Measurements from ENCODE around the gene SELENOI.
"Not testable (repeated sequence)": the region's sequence is repeated elsewhere in the genome, so short reads cannot be mapped to it uniquely, and the experiment has no call there.

Gene SELENOI

GRCh38 chr2:26327291-26328272 is 18.4 kb upstream of the SELENOI start:
- DNase-seq, result peak; percentile 24

GRCh38 chr2:26329083-26329482 is 16.9 kb upstream of the SELENOI start:
- DNase-seq, result not testable (repeated sequence)

GRCh38 chr2:26330114-26330549 is 15.8 kb upstream of the SELENOI start:
- peak; percentile 70 for DNase-seq

- DNase-seq, result peak; percentile 20
Observed at GRCh38 chr2:26330604-26331003, 15.3 kb upstream of the SELENOI start.

DNA sequence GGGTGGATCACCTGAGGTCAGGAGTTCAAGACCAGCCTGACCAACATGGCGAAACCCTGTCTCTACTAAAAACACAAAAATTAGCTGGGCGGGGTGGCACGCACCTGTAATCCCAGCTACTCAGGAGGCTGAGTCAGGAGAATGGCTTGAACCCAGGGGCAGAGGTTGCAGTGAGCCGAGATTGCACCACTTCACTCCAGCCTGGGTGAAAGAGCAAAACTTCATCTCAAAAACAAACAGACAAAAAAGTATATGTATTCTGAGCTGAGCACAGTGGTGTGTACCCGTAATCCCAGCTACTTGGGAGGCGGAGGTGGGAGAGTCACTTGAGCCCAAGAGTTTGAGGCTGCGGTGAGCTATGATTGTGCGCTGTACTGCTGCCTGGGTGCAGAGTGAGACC is 14.6 kb upstream of the SELENOI start:
- not testable (repeated sequence) for DNase-seq

DNA sequence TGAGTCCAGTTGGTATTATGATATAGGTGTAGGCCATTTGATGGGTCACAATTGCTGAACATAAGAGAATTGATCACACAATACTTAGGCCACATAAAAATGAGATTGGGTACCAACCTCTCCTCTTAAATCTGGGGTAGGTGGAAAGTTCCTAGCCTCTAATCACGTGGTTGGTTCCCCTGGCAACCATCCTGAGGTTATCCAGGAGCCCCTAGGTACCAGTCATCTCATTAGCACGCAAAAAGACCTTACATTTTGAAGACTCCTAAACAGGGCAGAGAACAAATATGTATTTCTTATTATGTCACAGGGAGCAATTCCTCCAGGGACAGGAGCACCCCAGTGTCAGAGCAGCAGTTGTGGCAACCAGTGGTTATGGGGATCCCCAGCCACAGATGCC is 12.7 kb upstream of the SELENOI start:
- DNase-seq, result no peak

- DNase-seq, result no peak
Observed at GRCh38 chr2:26335231-26335630, 10.7 kb upstream of the SELENOI start.

- no peak for DNase-seq
Observed at GRCh38 chr2:26336719-26337118, 9.2 kb upstream of the SELENOI start.

DNA sequence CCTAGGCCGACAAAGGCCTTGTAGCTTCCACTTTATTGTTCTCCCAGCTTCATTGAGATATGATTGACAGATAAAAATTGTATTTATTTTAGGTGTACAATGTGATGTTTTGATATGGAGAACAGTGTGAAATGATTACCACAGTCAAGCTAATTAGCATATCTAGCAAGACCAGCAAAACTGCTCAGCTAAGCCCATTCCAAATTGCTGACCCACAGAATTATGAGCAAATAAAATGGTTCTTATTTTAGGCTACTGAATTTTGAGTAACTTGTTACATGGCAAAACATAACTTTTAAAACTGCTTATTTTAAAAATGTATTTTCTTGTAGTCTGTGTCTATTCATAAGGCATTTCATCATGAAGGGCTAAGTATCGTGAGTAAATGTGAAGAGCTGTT is 8.6 kb upstream of the SELENOI start:
- no peak for DNase-seq

GRCh38 chr2:26340831-26341230 is 5.1 kb upstream of the SELENOI start:
- DNase-seq, result no peak

DNA sequence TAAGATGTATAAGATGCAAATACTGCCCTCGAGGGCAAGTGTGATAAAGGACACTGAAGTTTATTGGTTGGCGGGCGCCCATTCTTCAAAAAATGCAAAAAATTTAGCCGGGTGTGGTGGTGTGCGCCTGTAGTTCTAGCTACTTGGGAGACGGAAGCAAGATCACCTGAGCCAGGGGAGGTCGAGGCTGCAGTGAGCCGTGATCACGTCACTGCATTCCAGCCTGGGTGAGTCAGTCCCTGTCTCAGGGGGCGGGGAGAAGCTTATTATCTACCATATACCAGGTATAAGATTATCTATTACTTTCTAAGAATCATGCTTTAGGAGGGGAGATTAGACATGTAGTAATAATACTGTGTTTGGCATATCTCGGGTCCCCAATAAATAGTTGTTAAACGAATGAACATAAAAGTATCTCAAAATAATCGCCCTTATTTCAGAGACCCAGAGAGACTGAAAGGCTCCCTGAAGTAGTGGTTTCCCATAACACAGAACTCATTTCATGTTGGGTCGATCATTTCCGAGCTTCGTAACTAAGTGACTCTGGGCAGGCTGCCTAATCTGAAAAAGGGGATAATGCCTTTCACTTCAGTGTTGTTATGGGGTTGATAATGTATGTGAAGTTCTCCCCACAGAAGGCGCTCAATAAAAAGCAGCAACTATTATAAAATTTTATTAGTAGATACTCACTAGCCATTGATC is 1.2 kb upstream of the SELENOI start:
- peak; percentile 18 for DNase-seq

- no peak for DNase-seq
Observed at GRCh38 chr2:26345283-26345544, 729 bp upstream of the SELENOI start.

DNA sequence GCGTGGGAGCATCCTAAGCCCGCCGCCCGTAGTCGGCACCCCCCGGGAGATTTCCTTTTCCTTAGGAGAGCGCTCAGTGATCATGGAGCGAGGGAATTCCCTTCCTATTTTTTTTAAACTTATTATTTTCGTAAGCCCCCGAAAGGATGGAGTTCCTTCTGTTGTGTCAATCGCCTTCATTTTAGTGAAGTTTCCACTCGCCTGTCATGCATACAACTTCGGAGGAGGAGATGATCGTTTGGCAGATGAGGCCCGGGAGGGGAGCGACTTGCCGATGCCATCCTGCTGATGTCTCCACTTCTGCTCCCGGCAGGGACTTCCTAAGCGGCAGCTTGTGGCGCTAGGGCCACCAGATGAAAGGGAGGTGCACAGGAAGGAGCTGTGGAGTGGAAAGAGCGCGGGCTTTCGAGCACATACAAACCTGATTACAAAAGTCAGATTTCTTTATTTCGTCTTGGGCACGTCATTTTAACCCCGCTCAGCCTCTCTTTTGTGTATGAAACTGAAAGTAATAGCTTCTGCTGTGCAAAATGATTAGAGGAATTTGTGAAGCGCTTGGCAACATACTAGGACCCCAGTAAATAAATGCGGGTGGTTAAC is 611 bp downstream of the SELENOI start, which contains the start of gene ADGRF3:
ADGRF3 (minus strand) TSS at position 336 of the 600 bp plus-strand sequence. CDS start 555 bp downstream, outside the sequence.
- peak; percentile 25 for DNase-seq

DNA sequence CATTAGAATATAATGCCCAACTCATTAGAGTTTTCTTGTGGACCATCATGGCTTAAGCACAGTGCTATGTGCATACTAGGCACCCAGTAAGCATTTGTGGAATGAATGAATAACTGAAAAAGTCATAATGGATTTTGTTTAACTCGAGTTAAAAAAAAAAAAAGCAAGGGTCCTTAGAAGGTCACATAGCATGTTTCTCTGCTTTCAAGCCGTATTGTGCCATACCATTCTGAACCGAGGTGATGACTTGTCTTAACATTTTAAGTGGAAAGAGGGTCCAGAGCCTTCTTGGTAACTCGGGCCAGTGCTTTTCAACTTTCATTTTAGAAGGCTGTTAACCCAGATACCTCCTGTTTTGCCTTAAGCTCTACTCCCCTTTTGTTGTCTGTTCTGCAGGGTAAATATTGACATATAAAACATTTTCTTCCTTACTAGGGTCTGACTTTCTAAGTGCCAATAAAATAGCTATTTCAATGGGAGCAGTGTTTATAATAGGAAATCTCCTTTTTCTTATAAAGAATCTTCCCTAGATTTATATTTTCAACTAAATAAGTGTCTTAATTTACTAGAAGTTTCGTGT is 1.4 kb downstream of the SELENOI start:
- peak; percentile 17 for DNase-seq

DNA sequence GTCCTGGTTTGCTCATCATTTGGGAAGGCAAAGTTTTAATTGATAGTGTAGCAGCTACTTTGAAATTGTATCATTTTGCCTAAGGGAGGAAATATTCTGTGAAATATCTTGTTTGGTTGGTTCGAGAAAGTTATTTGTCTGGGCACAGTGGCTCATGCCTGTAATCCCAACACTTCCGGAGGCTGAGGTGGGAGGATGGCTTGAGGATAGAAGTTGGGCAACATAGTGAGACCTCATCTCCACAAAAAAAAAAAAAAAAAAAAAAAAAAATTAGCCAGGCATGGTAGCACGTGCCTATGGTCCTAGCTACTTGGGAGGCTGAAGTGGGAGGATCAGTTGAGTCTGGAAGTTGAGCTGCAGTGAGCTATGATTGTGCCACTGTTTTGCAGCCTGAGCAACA is 3.7 kb downstream of the SELENOI start:
- no peak for DNase-seq

DNA sequence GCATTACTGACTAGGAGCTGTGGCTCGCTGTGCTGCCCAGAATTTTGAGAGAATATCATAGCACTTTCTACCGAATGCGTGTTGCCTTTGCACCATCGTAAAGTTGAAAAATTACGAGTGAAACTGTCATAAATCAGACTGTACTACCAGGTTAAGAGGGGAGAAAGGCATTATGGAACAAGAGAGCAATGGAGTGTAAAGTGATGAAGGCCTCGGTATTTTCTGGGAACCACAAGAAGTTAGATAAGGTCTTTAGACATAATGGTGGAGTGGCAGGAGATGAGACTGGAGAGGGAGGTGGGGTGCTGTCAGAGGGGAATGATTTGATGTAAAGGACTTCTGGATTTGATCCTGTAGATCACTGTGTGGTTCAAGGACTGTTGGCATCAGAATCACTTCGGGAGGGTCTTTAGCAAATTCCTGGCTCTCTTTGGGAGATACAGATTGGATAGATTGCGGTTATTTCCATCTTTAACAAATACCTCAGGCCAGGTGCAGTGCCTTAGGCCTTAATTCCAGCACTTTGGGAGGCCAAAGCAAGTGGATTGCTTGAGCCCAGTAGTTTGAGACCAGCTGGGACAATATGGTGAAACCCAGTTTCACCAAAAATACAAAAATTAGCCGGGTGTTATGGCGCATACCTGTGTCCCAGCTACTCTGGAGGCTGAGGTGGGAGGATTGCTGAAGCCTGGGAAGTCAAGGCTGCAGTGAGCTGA is 5.6 kb downstream of the SELENOI start:
- DNase-seq, result no peak

DNA sequence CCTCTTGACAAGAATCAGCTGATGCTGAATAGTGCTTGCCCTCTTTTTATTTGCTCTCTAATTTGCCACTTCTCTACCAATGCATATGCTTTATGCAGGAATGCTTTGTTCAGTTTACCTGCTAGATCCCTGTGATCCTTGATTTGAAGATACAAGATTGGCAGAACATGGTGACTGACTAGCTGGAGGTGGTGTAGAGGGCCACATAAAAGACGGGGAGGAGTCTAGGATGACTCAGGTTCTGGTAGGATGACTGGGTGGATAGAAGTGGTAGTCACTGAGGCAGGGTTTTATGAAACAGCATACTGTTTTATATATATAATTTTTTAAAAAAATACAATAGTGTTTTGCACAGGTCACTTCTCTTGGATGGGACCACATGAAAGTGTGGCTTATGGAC is 6.9 kb downstream of the SELENOI start:
- DNase-seq, result no peak

DNA sequence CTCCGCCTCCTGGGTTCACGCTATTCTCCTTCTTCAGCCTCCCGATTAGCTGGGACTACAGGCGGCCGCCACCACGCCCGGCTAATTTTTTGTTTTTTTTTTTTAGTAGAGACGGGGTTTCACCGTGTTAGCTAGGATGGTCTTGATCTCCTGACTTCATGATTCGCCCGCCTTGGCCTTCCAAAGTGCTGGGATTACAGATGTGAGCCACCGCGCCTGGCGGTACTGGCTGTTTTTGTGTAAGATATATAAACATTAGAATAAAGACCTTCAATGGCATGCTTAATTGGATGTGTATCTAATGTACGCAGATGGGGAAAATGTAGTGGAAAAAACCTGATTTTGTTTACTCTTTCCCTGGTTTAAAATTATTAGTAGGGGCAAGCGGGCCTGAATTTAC is 8.5 kb downstream of the SELENOI start:
- DNase-seq, result not testable (repeated sequence)

DNA sequence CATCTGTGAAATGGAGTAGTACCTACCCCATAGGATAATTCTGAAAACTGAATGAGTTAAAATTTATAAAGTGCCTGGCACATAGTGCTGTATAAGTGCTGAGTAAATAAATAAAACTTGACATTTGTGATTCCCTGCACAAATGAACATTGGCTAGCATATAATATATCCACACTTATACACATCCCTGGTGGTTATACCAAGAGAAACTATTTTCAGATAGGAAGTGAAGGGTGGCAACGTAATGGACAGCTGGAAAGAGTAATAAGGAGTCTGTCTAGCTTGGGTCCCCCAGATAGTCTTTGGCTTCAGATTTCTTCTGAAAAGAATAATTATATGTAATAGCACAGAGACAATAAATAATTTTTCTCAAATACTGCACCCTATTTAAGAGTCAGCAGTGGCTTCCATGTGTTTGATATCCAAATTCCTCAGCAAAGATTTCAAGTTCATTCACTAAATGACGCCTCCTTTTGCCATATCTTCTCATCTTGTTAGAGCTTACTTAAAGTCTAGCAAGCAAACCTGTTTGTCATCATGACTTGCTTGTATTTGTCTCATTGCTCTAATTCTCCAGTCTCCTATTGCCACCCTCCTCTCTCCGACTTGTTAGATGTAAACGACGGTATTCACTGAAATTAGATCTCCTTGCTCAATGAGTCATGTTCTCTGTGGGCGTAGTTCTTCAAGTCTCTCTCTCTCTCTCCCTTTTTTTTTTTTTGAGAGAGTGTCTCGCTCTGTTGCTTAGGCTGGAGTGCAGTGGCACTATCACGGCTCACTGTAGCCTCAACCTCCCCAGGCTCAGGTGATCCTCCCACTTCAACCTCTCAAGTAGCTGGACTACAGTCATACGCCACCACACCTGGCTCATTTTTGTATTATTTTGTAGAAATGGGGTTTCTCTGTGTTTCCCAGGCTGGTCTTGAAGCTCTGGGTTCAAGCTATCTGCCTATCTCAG is 9.4 kb downstream of the SELENOI start:
- DNase-seq, result peak; percentile 89

DNA sequence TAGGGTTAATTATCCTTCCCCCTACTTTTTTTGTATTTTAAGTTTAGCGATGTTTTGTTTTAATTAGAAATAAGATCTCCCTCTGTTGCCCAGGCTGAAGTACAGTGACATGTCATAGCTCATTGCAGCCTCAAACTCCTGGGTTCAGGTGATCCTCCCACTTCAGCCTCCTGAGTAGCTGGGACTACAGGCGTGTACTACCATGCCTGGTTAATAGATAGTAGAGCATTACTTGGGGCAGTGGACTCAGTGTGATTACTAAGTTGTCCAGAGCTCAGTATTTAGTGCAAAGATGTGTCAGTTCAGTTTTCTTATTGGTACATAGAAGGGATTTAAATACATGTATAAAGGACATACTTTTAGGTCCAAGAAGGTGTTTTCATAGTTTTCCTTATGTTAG is 10.2 kb downstream of the SELENOI start:
- no peak for DNase-seq

- no peak for DNase-seq
Observed at GRCh38 chr2:26356771-26357170, 10.8 kb downstream of the SELENOI start.
